Medulla oblongata (tissue), 1 donor: Measurements from ENCODE around the gene CD68.
"Not testable (repeated sequence)": the region's sequence is repeated elsewhere in the genome, so short reads cannot be mapped to it uniquely, and the experiment has no call there.

Experiments
- DNase-seq: peaks from one replicate; pipeline ENCODE4 v3.0.0-alpha.2; 2015; ENCODE audit errors: extremely low spot score

CD68 gene

GRCh38 chr17:7580604-7581575, 1.5 kb downstream of the CD68 start:
- DNase-seq: no peak

GRCh38 chr17:7582396-7583252, 3.2 kb downstream of the CD68 start:
- no peak for DNase-seq

- peak; percentile 97 for DNase-seq
These were observed 4.0 kb downstream of the CD68 start, which contains the start of gene MPDU1 for GRCh38 chr17:7583253-7584109. Gene MPDU1, plus strand, starts transcription at chr17:7583852. Its CDS starts 11 bp downstream, at chr17:7583863.

GRCh38 chr17:7586673-7587419, 7.4 kb downstream of the CD68 start:
- no peak for DNase-seq

GRCh38 chr17:7587420-7588151, 8.1 kb downstream of the CD68 start:
- no peak for DNase-seq

GRCh38 chr17:7588553-7589203, 9.2 kb downstream of the CD68 start:
- no peak for DNase-seq

GRCh38 chr17:7589204-7589868, 9.9 kb downstream of the CD68 start:
- peak; percentile 90 for DNase-seq

GRCh38 chr17:7589891-7590691, 10.7 kb downstream of the CD68 start, which contains the start of gene SOX15:
Gene SOX15, minus strand, starts transcription at chr17:7590094. Its CDS starts 418 bp downstream, at chr17:7589676.
- no peak for DNase-seq

GRCh38 chr17:7590743-7591142, 11.3 kb downstream of the CD68 start:
- no peak for DNase-seq

- DNase-seq: no peak
These were observed 12.2 kb downstream of the CD68 start for GRCh38 chr17:7591596-7591995.

- DNase-seq: no peak
These were observed 13.1 kb downstream of the CD68 start for GRCh38 chr17:7592422-7593021.

- DNase-seq: no peak
These were observed 13.9 kb downstream of the CD68 start for GRCh38 chr17:7593296-7593695.

GRCh38 chr17:7597561-7597960, 18.1 kb downstream of the CD68 start:
- DNase-seq: not testable (repeated sequence)

- DNase-seq: no peak
These were observed 26.8 kb downstream of the CD68 start for GRCh38 chr17:7606280-7606679.

- DNase-seq: no peak
These were observed 31.2 kb downstream of the CD68 start for GRCh38 chr17:7610641-7611040.

GRCh38 chr17:7611635-7612293, 32.3 kb downstream of the CD68 start:
- no peak for DNase-seq

GRCh38 chr17:7612294-7612640, 32.8 kb downstream of the CD68 start:
- no peak for DNase-seq
